PC-9 (cell line): ENCODE results near the gene HS3ST3B1.

ENCODE experiments used
- CTCF ChIP-seq: fragments of 200-600 bp; sonication (generic); conservative IDR thresholded peaks from 2 replicates; pipeline ENCODE4 v1.6.1; 2017; ENCODE audit warnings: mixed run types, antibody characterized with exemption, mild to moderate bottlenecking, moderate library complexity
- EZH2 ChIP-seq: fragments of 200-600 bp; sonication (generic); IDR thresholded peaks from 2 replicates; pipeline ENCODE4 v1.8.0; 2017; ENCODE audit warnings: antibody characterized with exemption, low read depth

- TF ChIP-seq CTCF (no peak), EZH2 (no peak)
Measured at GRCh38 chr17:14334919-14335318, 34.0 kb downstream of the HS3ST3B1 start.
